Measurements from ENCODE around the gene UMPS.
"Not testable (repeated sequence)": the region's sequence is repeated elsewhere in the genome, so short reads cannot be mapped to it uniquely, and the experiment has no call there.

The UMPS gene

GRCh38 chr3:124707223-124707622 is 23.0 kb upstream of the UMPS start:
- FAIRE-seq; DNase-seq (ENCODE audit: low spot score): not testable (repeated sequence)

- peak; percentile 81 for FAIRE-seq
- DNase-seq (ENCODE audit: low spot score) = peak; percentile 59
Observed at GRCh38 chr3:124707656-124708062, 22.6 kb upstream of the UMPS start.

- DNase-seq (ENCODE audit: low spot score) (no peak), FAIRE-seq (no peak)
Observed at GRCh38 chr3:124714223-124714853, 15.9 kb upstream of the UMPS start.

GRCh38 chr3:124722589-124722988 is 7.7 kb upstream of the UMPS start:
- DNase-seq (ENCODE audit: low spot score) (no peak), FAIRE-seq (no peak)

- FAIRE-seq = no peak
- DNase-seq (ENCODE audit: low spot score) = no peak
Observed at GRCh38 chr3:124730941-124731297, 667 bp downstream of the UMPS start.

- no peak for DNase-seq (ENCODE audit: low spot score)
Observed at GRCh38 chr3:124731760-124732159, 1.5 kb downstream of the UMPS start.

GRCh38 chr3:124741027-124741426 is 10.8 kb downstream of the UMPS start:
- FAIRE-seq = no peak
- no peak for DNase-seq (ENCODE audit: low spot score)

More at GRCh38 chr3:124731760-124732159, 1.5 kb downstream of the UMPS start:
- FAIRE-seq = no peak

- DNase-seq (ENCODE audit: low spot score) = no peak
- no peak for FAIRE-seq
Observed at GRCh38 chr3:124745756-124746155, 15.5 kb downstream of the UMPS start.

- FAIRE-seq = no peak
Observed at GRCh38 chr3:124747111-124747981, 17.1 kb downstream of the UMPS start.

GRCh38 chr3:124748560-124749198 is 18.4 kb downstream of the UMPS start:
- DNase-seq (ENCODE audit: low spot score) = no peak
- no peak for FAIRE-seq

More at GRCh38 chr3:124747111-124747981, 17.1 kb downstream of the UMPS start:
- DNase-seq (ENCODE audit: low spot score) = no peak

GRCh38 chr3:124749877-124750276 is 19.6 kb downstream of the UMPS start:
- DNase-seq (ENCODE audit: low spot score); FAIRE-seq: not testable (repeated sequence)

GRCh38 chr3:124751501-124751900 is 21.2 kb downstream of the UMPS start:
- DNase-seq (ENCODE audit: low spot score) (no peak), FAIRE-seq (no peak)

- DNase-seq (ENCODE audit: low spot score) (no peak), FAIRE-seq (no peak)
Observed at GRCh38 chr3:124752051-124752450, 21.8 kb downstream of the UMPS start.

- DNase-seq (ENCODE audit: low spot score); FAIRE-seq: not testable (repeated sequence)
Observed at GRCh38 chr3:124757926-124758325, 27.7 kb downstream of the UMPS start.

GRCh38 chr3:124758851-124759635 is 28.8 kb downstream of the UMPS start:
- DNase-seq (ENCODE audit: low spot score) (no peak), FAIRE-seq (no peak)

GRCh38 chr3:124759666-124760401 is 29.6 kb downstream of the UMPS start:
- DNase-seq (ENCODE audit: low spot score) (no peak), FAIRE-seq (no peak)

GRCh38 chr3:124760601-124761000 is 30.3 kb downstream of the UMPS start:
- no peak for DNase-seq (ENCODE audit: low spot score)
- FAIRE-seq = no peak

- FAIRE-seq (peak; percentile 61), DNase-seq (ENCODE audit: low spot score) (peak; percentile 54)
Observed at GRCh38 chr3:124761250-124761796, 31.1 kb downstream of the UMPS start.

GRCh38 chr3:124761935-124762660 is 31.8 kb downstream of the UMPS start:
- DNase-seq (ENCODE audit: low spot score) (no peak), FAIRE-seq (no peak)

GRCh38 chr3:124762661-124763011 is 32.4 kb downstream of the UMPS start:
- no peak for FAIRE-seq
- DNase-seq (ENCODE audit: low spot score) = no peak

All from RCC 7860 (cell line).